Measurements from ENCODE around the gene RPUSD3.

Gene RPUSD3, protein sequence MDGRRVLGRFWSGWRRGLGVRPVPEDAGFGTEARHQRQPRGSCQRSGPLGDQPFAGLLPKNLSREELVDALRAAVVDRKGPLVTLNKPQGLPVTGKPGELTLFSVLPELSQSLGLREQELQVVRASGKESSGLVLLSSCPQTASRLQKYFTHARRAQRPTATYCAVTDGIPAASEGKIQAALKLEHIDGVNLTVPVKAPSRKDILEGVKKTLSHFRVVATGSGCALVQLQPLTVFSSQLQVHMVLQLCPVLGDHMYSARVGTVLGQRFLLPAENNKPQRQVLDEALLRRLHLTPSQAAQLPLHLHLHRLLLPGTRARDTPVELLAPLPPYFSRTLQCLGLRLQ

DNA sequence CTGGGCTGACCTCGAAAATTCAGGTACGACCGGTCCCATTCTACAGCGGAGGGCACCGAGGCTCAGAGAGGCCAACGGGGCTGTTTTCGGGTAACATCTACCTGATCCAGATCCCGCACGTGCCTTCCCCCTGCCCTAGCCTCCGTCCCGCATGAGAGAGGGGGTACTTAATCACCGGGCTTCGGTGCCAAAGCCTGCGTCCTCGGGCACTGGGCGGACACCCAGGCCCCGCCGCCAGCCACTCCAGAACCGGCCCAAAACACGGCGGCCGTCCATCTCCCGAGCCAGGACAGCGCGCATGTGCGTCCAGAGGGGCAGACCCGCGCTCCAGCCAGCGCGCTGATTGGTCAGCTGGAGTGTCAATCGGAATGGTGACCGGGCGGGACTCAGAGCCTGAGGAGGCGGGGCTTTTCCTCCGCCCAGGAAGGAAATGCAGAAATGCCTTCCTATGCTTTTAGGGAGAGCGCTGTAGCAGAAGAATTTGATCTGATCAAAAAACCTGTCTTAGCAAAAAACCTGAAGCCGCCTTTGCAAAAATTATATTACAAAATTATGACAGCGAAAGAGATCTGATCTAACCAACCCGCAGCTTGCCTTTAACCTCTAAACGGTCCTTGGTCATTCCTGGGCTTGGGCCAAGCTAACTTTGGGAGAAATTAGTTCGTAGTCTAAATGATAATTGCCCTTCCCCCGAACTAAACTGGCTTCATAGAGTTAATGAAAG lies at the start of gene RPUSD3:
Gene RPUSD3 (minus strand): TSS at position 294 of the 724 bp plus-strand sequence. CDS start 18 bp downstream, at position 276.
- TF ChIP-seq, protein P1, sequence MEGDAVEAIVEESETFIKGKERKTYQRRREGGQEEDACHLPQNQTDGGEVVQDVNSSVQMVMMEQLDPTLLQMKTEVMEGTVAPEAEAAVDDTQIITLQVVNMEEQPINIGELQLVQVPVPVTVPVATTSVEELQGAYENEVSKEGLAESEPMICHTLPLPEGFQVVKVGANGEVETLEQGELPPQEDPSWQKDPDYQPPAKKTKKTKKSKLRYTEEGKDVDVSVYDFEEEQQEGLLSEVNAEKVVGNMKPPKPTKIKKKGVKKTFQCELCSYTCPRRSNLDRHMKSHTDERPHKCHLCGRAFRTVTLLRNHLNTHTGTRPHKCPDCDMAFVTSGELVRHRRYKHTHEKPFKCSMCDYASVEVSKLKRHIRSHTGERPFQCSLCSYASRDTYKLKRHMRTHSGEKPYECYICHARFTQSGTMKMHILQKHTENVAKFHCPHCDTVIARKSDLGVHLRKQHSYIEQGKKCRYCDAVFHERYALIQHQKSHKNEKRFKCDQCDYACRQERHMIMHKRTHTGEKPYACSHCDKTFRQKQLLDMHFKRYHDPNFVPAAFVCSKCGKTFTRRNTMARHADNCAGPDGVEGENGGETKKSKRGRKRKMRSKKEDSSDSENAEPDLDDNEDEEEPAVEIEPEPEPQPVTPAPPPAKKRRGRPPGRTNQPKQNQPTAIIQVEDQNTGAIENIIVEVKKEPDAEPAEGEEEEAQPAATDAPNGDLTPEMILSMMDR (IDR thresholded peaks at IDR 0.05; ENCODE audit: low read depth, low read length, missing control alignments): no peak
- H3K4me3 ChIP-seq (replicated peaks; ENCODE audit: low read depth, low read length): peak within 1 kb of the TSS; percentile 79
- peak; percentile 89 for DNase-seq (ENCODE audit: extremely low read depth, low read depth)

DNA sequence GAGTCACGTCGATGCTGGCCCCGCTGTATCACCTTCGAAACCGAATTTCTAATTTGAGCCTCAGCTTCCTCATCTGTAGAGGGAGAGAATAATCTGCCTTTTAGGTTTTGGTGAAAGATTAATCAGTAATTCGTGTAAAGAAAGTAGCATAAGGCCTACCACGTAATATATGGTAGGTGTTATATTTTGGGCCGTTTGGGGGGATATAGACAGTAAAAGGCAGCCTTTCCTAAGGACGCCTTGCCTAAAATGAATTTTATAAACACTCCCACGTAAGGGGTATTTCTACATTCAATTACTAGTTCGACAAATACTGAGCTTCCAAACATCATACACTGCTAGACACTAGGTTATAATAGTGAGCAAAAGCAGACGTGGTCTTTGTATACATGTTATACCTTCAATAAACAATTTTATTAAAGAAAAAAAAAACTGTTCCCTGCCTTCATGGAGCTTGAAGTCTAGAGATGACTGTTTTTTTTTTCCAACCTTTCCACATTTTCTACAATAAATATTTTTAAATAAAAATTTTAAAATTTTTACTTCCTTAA lies 47.3 kb upstream of the RPUSD3 start:
- H3K4me3 ChIP-seq (replicated peaks; ENCODE audit: low read depth, low read length): peak overlapping the region; percentile 97
- TF ChIP-seq, protein P1 (IDR thresholded peaks at IDR 0.05; ENCODE audit: low read depth, low read length, missing control alignments): no peak
- no peak for DNase-seq (ENCODE audit: extremely low read depth, low read depth)

DNA sequence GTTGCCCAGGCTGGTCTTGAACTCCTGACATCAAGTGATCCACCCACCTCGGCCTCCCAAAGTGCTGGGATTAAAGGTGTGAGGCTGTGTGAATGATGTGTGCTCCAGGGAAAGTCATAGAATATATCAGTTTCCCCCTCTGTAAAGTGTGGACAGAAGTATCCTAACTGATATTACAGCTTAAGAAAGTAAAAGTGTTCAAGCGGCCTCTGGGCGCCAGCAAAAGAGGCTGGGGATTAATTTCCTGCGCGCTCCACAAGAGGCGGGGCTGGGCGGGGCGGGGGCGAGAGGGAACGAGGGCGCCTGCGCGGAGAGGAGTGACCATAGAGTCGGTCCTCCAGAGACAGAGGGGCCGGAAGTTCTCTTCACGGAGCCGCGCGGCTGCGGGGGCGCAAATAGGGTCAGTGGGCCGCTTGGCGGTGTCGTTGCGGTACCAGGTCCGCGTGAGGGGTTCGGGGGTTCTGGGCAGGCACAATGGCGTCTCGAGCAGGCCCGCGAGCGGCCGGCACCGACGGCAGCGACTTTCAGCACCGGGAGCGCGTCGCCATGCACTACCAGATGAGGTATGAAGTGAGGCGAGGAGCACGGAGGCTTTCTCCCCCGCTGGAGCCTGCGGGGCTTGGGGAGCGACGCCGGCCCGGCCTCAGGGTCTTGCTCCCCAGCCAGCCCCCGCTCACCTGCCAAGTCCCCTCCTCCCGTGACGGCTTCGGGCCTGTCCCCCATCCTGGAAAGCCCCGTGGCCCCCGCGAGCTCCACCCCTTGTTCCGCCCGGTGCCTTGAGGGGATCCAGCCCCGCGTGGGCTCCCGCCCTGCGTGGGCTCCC lies 46.7 kb upstream of the RPUSD3 start, which contains the start of gene JAGN1:
Gene JAGN1 (plus strand): TSS at position 362 of the 823 bp plus-strand sequence. CDS start 113 bp downstream, at position 475.
- TF ChIP-seq, protein P1 (IDR thresholded peaks at IDR 0.05; ENCODE audit: low read depth, low read length, missing control alignments): no peak
- peak; percentile 71 for DNase-seq (ENCODE audit: extremely low read depth, low read depth)
- H3K4me3 ChIP-seq (replicated peaks; ENCODE audit: low read depth, low read length): peak within 1 kb of the TSS; percentile 97

DNA sequence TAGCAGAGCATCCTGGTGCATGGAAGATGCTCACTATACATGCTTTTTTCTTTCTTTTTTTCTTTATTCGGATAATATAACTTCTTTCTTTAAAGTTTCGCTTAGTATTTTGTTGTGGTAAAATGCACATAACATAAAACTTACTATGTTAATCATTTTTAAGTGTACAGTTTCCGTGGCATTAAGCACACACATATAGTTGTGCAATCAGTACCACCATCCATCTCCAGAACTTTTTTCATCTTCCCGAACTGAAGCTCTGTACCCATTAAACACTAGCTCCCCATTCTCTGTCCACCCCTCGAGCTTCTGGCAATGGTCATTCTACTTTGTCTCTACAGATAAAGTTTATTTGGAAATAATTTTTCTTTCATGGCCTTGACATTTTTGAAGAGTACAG lies 45.6 kb upstream of the RPUSD3 start:
- DNase-seq (ENCODE audit: extremely low read depth, low read depth): no peak
- TF ChIP-seq, protein P1 (IDR thresholded peaks at IDR 0.05; ENCODE audit: low read depth, low read length, missing control alignments): no peak

DNA sequence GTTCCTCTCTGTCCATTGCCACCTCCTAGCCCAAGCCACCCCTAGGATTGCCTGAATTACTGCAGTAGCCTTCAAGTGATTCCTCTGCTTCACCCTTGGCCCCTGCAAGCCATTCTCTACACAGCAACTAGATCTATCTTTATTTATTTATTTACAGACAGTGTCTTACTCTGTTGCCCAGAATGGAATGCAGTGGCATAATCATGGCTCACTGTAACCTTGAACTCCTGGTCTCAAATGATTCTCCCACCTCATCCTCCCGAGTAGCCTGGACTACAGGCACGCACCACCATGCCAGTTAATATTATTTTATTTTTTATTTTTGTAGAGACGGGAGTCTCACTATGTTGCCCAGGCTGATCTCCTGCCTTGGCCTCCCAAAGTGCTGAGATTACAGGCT lies 44.7 kb upstream of the RPUSD3 start:
- TF ChIP-seq, protein P1 (IDR thresholded peaks at IDR 0.05; ENCODE audit: low read depth, low read length, missing control alignments): no peak
- no peak overlapping the region for H3K4me3 ChIP-seq (replicated peaks; ENCODE audit: low read depth, low read length)
- no peak for DNase-seq (ENCODE audit: extremely low read depth, low read depth)

More for the DNA sequence above, 45.6 kb upstream of the RPUSD3 start:
- H3K4me3 ChIP-seq (replicated peaks; ENCODE audit: low read depth, low read length): no peak overlapping the region

DNA sequence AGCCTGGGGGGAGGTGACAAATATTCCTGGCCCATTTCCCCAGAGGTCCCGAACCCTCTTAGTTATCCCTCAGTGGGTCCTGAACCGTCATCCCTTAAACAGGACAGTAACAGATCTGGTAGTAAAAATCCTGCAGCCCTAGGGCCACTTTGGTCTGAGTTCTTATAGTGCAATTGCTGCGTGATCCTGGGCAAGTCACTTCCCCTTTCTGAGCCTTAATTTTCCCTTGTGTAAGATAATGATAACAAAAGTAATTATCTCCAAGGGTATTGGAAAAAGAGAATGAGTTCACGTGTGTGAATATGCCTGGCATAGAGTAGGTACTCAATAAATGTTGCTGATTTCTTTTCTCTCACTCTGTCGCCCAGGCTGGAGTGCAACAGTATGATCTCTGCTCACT lies 43.7 kb upstream of the RPUSD3 start:
- H3K4me3 ChIP-seq (replicated peaks; ENCODE audit: low read depth, low read length): no peak overlapping the region
- TF ChIP-seq, protein P1 (IDR thresholded peaks at IDR 0.05; ENCODE audit: low read depth, low read length, missing control alignments): no peak
- DNase-seq (ENCODE audit: extremely low read depth, low read depth): no peak
